ENCODE measurements around the gene UGT8. TPM values are rescaled to one million over a fixed set of nuclear protein-coding genes. Genes with fewer than 3 reads are reported as not detected.

The UGT8 gene
- polyA plus RNA-seq, 1 of the 3 experiments (the other 2 are of a cell fraction) = not detected

DNA sequence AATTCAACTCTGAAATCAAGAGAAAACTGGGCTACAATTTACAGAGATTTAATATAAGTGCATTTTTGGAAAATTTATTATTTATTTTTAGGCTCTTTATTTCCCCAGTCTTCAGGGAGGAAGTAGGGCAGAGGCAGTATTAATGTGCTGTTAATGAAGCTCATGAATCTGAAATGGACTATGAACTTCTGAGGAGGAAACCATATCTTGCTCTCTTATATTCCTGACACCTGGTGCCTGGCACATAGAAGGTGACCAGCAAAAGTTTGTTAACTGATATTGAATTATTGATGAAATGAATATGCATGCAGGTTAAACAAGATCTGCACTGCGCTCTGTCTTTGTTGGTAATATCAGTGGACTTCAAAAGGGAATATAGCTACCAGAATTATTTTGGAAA lies 55.1 kb downstream of the UGT8 start (continued):
- TF ChIP-seq NRF1 (IDR thresholded peaks at IDR 0.05; ENCODE audit: low read depth, low read length) (no peak), TEAD4 (IDR thresholded peaks at IDR 0.05; ENCODE audit: borderline replicate concordance, insufficient read depth) (no peak), JUND (IDR thresholded peaks at IDR 0.05) (no peak), FOXJ3 (CRISPR knock-in tag; IDR thresholded peaks at IDR 0.05) (no peak)

DNA sequence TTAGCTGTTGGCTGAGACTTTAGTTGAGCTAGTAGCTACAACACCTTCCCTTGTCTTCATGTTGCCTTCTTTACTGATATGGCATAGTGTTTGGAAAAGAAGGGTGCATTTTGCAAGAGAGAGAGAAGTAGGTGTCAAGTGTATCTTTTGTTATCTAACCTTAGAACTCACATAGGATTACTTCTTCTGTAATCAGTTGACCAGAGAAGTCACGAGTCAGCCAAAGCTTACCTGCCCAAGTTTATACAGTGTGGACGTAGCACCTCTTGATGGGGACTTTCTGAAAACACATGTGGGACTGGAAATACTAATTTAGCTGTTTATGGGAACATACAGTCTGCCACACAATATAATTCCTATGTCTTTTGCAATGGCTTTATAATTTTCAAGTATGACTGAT lies 56.0 kb downstream of the UGT8 start:
- ChIA-PET POLR2A (no interaction called here), CTCF (interaction anchor here (1.0 to 1.9 kb wide), 3 partner anchors 40 to 1260 kb away, joined by 3 to 5 read pairs (median 4); no protein-coding TSS in a partner anchor)
- Histone ChIP-seq H3K79me2 (ENCODE audit: insufficient read depth) (no peaks in the 10 kb centered on the region), H4K20me1 (ENCODE audit: insufficient read depth) (no peaks in the 10 kb centered on the region), H3K36me3 (replicated peaks in 1 of 2; ENCODE audit: control insufficient read depth in 1 of 2, insufficient read depth in 2 of 2, low read length in 1 of 2) (no peaks in the 10 kb centered on the region), H3K4me3 (ENCODE audit: low read depth in 2 of 2, low read length in 1 of 2) (no peak overlapping the region), H3K4me1 (ENCODE audit: control insufficient read depth in 1 of 2, insufficient read depth in 2 of 2, low read depth in 1 of 2, low read length in 1 of 2) (no peaks in the 10 kb centered on the region), H3K27me3 (ENCODE audit: insufficient read depth) (peaks cover 12% of the 10 kb centered on the region; the same call in 1 of the 2 replicates), H3K9ac (no peak overlapping the region), H2AFZ (ENCODE audit: low read depth) (no peak overlapping the region), H3K9me3 (no peaks in the 10 kb centered on the region), H3K4me2 (no peak overlapping the region), H3F3A (replicated peaks; ENCODE audit: insufficient read depth) (no peaks in the 10 kb centered on the region), H3K27ac (ENCODE audit: low read depth in 2 of 2, low read length in 1 of 2) (no peak overlapping the region), H3K9me2 (no peaks in the 10 kb centered on the region)
- 0% methylated on average over 2 of the region's 2 CpGs for WGBS (ENCODE audit: low lambda C conversion rate)
- TF ChIP-seq FOSL2 (IDR thresholded peaks at IDR 0.05; ENCODE audit: borderline replicate concordance, low read depth) = no peak
- no peak for TF ChIP-seq SIN3A (IDR thresholded peaks at IDR 0.05; ENCODE audit: borderline replicate concordance, low read depth, low read length)
- TF ChIP-seq TCF12 (IDR thresholded peaks at IDR 0.05) = no peak
- no peak for TF ChIP-seq MEF2A (IDR thresholded peaks at IDR 0.05; ENCODE audit: borderline replicate concordance, low read depth)
- TF ChIP-seq GATA2 (CRISPR knock-in tag; IDR thresholded peaks at IDR 0.05) = no peak
- TF ChIP-seq GABPA (IDR thresholded peaks at IDR 0.05; ENCODE audit: low read depth) = no peak
- TF ChIP-seq, protein P1, sequence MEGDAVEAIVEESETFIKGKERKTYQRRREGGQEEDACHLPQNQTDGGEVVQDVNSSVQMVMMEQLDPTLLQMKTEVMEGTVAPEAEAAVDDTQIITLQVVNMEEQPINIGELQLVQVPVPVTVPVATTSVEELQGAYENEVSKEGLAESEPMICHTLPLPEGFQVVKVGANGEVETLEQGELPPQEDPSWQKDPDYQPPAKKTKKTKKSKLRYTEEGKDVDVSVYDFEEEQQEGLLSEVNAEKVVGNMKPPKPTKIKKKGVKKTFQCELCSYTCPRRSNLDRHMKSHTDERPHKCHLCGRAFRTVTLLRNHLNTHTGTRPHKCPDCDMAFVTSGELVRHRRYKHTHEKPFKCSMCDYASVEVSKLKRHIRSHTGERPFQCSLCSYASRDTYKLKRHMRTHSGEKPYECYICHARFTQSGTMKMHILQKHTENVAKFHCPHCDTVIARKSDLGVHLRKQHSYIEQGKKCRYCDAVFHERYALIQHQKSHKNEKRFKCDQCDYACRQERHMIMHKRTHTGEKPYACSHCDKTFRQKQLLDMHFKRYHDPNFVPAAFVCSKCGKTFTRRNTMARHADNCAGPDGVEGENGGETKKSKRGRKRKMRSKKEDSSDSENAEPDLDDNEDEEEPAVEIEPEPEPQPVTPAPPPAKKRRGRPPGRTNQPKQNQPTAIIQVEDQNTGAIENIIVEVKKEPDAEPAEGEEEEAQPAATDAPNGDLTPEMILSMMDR (IDR thresholded peaks at IDR 0.05) = no peak
- TF ChIP-seq, protein P2, sequence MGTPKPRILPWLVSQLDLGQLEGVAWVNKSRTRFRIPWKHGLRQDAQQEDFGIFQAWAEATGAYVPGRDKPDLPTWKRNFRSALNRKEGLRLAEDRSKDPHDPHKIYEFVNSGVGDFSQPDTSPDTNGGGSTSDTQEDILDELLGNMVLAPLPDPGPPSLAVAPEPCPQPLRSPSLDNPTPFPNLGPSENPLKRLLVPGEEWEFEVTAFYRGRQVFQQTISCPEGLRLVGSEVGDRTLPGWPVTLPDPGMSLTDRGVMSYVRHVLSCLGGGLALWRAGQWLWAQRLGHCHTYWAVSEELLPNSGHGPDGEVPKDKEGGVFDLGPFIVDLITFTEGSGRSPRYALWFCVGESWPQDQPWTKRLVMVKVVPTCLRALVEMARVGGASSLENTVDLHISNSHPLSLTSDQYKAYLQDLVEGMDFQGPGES (IDR thresholded peaks at IDR 0.05; ENCODE audit: low read depth, low read length) = no peak
- TF ChIP-seq YY1 (IDR thresholded peaks at IDR 0.05; ENCODE audit: low read depth) = no peak
- no peak for TF ChIP-seq MAX (IDR thresholded peaks at IDR 0.05; ENCODE audit: low read depth)
- TF ChIP-seq TEAD4 (IDR thresholded peaks at IDR 0.05; ENCODE audit: borderline replicate concordance, insufficient read depth) = no peak
- TF ChIP-seq, protein P3, sequence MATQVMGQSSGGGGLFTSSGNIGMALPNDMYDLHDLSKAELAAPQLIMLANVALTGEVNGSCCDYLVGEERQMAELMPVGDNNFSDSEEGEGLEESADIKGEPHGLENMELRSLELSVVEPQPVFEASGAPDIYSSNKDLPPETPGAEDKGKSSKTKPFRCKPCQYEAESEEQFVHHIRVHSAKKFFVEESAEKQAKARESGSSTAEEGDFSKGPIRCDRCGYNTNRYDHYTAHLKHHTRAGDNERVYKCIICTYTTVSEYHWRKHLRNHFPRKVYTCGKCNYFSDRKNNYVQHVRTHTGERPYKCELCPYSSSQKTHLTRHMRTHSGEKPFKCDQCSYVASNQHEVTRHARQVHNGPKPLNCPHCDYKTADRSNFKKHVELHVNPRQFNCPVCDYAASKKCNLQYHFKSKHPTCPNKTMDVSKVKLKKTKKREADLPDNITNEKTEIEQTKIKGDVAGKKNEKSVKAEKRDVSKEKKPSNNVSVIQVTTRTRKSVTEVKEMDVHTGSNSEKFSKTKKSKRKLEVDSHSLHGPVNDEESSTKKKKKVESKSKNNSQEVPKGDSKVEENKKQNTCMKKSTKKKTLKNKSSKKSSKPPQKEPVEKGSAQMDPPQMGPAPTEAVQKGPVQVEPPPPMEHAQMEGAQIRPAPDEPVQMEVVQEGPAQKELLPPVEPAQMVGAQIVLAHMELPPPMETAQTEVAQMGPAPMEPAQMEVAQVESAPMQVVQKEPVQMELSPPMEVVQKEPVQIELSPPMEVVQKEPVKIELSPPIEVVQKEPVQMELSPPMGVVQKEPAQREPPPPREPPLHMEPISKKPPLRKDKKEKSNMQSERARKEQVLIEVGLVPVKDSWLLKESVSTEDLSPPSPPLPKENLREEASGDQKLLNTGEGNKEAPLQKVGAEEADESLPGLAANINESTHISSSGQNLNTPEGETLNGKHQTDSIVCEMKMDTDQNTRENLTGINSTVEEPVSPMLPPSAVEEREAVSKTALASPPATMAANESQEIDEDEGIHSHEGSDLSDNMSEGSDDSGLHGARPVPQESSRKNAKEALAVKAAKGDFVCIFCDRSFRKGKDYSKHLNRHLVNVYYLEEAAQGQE (IDR thresholded peaks at IDR 0.05; ENCODE audit: low read depth, low read length) = no peak
- TF ChIP-seq ELF1 (IDR thresholded peaks at IDR 0.05) = no peak
- no peak for DNase-seq

All from SK-N-SH (cell line).